CD4-positive, alpha-beta T cell (primary cell): Measurements from ENCODE around the gene MADCAM1. TPM values are rescaled to one million over a fixed set of nuclear protein-coding genes. Genes with fewer than 3 reads are reported as not detected.

Source experiments
- ATAC-seq: fragments of 200-7000 bp; cut with Tn5 transposase; one replicate; pipeline ENCODE4 v1.10.0; 2022; ENCODE audit warnings: mild to moderate bottlenecking; ENCODE audit not compliant: poor library complexity
- CTCF ChIA-PET: fragments of 350-600 bp; sonication (Branson Sonifier 250); formaldehyde crosslinking; loops from one replicate; lab custom pipeline; 2021; ENCODE audit warnings: antibody characterized with exemption, inconsistent platforms; lab: Charles Lee
- POLR2A ChIA-PET: fragments of 350-600 bp; sonication (Branson Sonifier 250); formaldehyde crosslinking; loops from one replicate; lab custom pipeline; 2021; ENCODE audit warnings: antibody characterized with exemption, inconsistent platforms; lab: Charles Lee
- DNase-seq, 14 experiments: peaks; one replicate each; pipeline ENCODE4 v3.0.0-alpha.2; 2013 to 2020; ENCODE audit warnings: mixed read lengths in 2 of 14
- H3K27ac ChIP-seq, 2 donors: one replicate each; pipeline versions ENCODE4 v1.5.1 to v1.7.0; 2013; ENCODE audit warnings: low read length in 2 of 2, low read depth in 1 of 2, mild to moderate bottlenecking in 1 of 2
- H3K27me3 ChIP-seq, 2 experiments: 1 replicate in 1 of 2; 2 replicates in 1 of 2; pipeline versions ENCODE4 v1.6.1 to v1.7.0; 2013; ENCODE audit warnings: low read length in 2 of 2, control low read depth in 1 of 2, mild to moderate bottlenecking in 1 of 2, moderate library complexity in 1 of 2; ENCODE audit not compliant: insufficient read depth in 2 of 2, control insufficient read depth in 1 of 2
- H3K36me3 ChIP-seq: one replicate; pipeline ENCODE4 v1.6.1; 2013; ENCODE audit warnings: low read length, control low read depth; ENCODE audit not compliant: insufficient read depth
- H3K4me1 ChIP-seq: one replicate; pipeline ENCODE4 v1.6.1; 2013; ENCODE audit warnings: low read length, control low read depth; ENCODE audit not compliant: insufficient read depth
- H3K4me3 ChIP-seq: one replicate; pipeline ENCODE4 v1.5.1; 2013; ENCODE audit warnings: mild to moderate bottlenecking, low read length, moderate library complexity
- H3K9me3 ChIP-seq, 2 experiments: 1 replicate in 1 of 2; 2 replicates in 1 of 2; pipeline versions ENCODE4 v1.6.1 to v1.7.0; 2013; ENCODE audit warnings: low read length in 2 of 2, mild to moderate bottlenecking in 2 of 2, control low read depth in 1 of 2, moderate library complexity in 1 of 2; ENCODE audit not compliant: control insufficient read depth in 1 of 2, insufficient read depth in 1 of 2
- H3K27ac Mint-ChIP-seq: one replicate; pipeline ENCODE4 v1.8.0; 2020; ENCODE audit warnings: mixed read lengths
- H3K27me3 Mint-ChIP-seq: one replicate; pipeline ENCODE4 v1.8.0; 2021; ENCODE audit warnings: mixed read lengths
- H3K36me3 Mint-ChIP-seq: one replicate; pipeline ENCODE4 v1.8.0; 2021; ENCODE audit warnings: low read depth, mixed read lengths
- H3K4me1 Mint-ChIP-seq: one replicate; pipeline ENCODE4 v1.8.0; 2021; ENCODE audit warnings: low read depth, mixed read lengths
- H3K4me3 Mint-ChIP-seq: one replicate; pipeline ENCODE4 v1.8.0; 2020; ENCODE audit warnings: mild to moderate bottlenecking, mixed read lengths
- H3K9me3 Mint-ChIP-seq: one replicate; pipeline ENCODE4 v1.8.0; 2020; ENCODE audit warnings: mixed read lengths
- intact Hi-C, 2 experiments: fragments of 100-400 bp; cut with DNase I in 1 of 2; cut with micrococcal nuclease in 1 of 2; formaldehyde crosslinking; loops; one replicate each; pipeline versions ENCODE4 v1.15.1 to v1.9.0; 2023 to 2025; cut with DNase I, micrococcal nuclease
- total RNA-seq, 174 experiments: library from RNA in 2 of 174; stranded (reverse) in 2 of 174; gene quantifications; one replicate each; pipeline ENCODE4 v1.2.3 and lab custom pipeline; 2021 to 2026
- TF ChIP-seq, protein P1 (sequence below): fragments of 200-600 bp; IDR thresholded peaks from one replicate; pipeline ENCODE4 v1.8.0; 2022; ENCODE audit warnings: antibody characterized with exemption, mild to moderate bottlenecking

The MADCAM1 gene
- total RNA-seq, 2 experiments from 2014 or later = 0.20 to 0.91 TPM

DNA sequence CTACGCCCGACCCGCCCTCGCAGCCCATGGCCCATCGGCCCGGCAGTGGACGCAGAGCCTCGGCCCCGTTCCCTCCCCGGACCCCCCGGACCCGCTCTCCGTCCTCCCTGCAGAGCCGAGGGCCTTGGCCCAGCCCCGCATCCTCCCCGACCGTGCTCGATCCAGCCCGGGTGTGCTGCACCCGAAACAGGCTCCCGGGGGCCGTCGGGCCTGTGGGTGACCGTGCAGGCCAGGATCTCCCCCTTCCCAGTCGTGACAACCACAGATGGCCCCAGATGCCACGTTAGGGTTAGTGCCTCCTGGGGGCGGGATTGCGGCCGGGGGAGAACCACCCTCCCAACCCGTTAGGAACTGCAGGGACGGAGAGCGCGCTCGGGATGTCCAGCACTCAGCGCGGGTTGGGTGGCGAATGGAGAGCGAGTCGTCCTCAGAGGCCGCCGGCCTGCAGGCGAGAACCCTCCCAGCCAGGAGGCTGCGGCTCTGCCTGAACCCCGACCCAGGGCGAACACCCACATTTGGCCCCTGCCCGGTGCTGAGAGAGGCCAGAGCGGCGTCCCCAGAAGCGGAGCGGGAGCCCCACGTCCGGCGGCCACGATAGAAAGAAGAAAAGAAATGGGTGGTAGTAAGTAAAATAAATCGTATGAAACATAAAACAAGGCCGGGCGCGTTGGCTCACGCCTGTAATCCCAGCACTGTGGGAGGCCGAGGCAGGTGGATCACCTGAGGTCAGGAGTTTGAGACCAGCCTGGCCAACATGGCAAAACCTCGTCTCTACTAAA, 6.7 kb upstream of the MADCAM1 start:
- H3K36me3 ChIP-seq = no peaks in the 10 kb centered on the region
- ATAC-seq = no peak
- H3K4me3 ChIP-seq = peak overlapping the region; percentile 51
- peak overlapping the region; percentile 30 for H3K27ac Mint-ChIP-seq
- peaks cover 18% of the 10 kb centered on the region for H3K4me1 ChIP-seq
- peak overlapping the region; percentile 76 for H3K4me3 Mint-ChIP-seq
- ChIA-PET CTCF (interaction anchor here (2.7 to 4.1 kb wide), 3 partner anchors 17 to 21 kb away, joined by 18 to 29 read pairs (median 25); no protein-coding TSS in a partner anchor), POLR2A (interaction anchor here (0.9 to 1.5 kb wide), 5 partner anchors 8 to 144 kb away, joined by 3 to 34 read pairs (median 7); partner anchors contain the start of genes POLRMT and TPGS1)
- H3K27me3 ChIP-seq = peaks cover 7 to 11% of the 10 kb centered on the region in 2 experiments
- no peak overlapping the region for H3K27ac ChIP-seq
- TF ChIP-seq, protein P1, sequence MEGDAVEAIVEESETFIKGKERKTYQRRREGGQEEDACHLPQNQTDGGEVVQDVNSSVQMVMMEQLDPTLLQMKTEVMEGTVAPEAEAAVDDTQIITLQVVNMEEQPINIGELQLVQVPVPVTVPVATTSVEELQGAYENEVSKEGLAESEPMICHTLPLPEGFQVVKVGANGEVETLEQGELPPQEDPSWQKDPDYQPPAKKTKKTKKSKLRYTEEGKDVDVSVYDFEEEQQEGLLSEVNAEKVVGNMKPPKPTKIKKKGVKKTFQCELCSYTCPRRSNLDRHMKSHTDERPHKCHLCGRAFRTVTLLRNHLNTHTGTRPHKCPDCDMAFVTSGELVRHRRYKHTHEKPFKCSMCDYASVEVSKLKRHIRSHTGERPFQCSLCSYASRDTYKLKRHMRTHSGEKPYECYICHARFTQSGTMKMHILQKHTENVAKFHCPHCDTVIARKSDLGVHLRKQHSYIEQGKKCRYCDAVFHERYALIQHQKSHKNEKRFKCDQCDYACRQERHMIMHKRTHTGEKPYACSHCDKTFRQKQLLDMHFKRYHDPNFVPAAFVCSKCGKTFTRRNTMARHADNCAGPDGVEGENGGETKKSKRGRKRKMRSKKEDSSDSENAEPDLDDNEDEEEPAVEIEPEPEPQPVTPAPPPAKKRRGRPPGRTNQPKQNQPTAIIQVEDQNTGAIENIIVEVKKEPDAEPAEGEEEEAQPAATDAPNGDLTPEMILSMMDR = no peak
- no peaks in the 10 kb centered on the region for H3K4me1 Mint-ChIP-seq
- peaks cover 16% of the 10 kb centered on the region for H3K27me3 Mint-ChIP-seq
- H3K9me3 ChIP-seq = peaks cover 0 to 17% of the 10 kb centered on the region in 2 experiments
- H3K9me3 Mint-ChIP-seq = no peaks in the 10 kb centered on the region
- DNase-seq = peak in 3 of 14 experiments; percentile 15 to 56 (median 30)
- intact Hi-C loops = loop anchor here (1.0 to 5.0 kb wide), 3 partner anchors 17 to 147 kb away; partner anchors contain the start of genes MIER2 (in 1 of the 2) and TPGS1 (in 1 of the 2)
- H3K36me3 Mint-ChIP-seq = no peaks in the 10 kb centered on the region

DNA sequence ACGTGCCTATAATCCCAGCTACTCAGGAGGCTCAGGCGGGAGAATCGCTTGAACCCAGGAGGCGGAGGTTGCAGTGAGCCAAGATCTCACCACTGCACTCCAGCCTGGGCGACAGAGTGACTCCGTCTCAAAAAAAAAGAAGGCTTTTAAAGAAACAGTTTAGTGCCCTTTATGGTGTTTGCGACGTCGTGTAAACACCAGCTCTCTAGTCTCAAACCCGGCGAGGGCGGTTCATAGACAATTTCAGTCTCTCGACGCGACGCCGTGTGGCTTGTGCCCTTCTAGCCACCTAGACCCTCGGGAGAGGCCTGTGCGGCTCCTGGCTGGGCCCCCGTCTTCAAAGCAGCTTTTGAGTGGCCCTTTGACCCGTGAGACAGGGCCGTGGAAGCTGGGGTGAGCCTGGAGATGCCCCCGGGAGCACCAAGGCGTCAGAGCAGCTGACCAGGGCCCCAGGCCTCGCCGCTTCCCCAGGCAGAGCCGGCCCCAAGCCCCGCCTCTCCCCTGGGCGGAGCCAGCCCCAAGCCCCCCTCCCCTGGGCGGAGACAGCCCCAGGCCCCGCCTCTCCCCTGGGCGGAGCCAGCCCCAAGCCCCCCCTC, 5.0 kb upstream of the MADCAM1 start:
- Histone ChIP-seq H3K9me3 (peaks cover 0 to 11% of the 10 kb centered on the region in 2 experiments), H3K4me3 (no peak overlapping the region), H3K27ac (no peak overlapping the region), H3K4me1 (peaks cover 25% of the 10 kb centered on the region), H3K27me3 (peaks cover 4 to 9% of the 10 kb centered on the region in 2 experiments), H3K36me3 (no peaks in the 10 kb centered on the region)
- ATAC-seq = no peak
- POLR2A ChIA-PET = interaction anchor here (1.5 to 2.0 kb wide), 2 partner anchors 15 to 20 kb away, joined by 3 to 7 read pairs; partner anchors contain the start of gene TPGS1
- Mint-ChIP-seq H3K4me1 (no peaks in the 10 kb centered on the region), H3K4me3 (no peak overlapping the region), H3K27ac (no peak overlapping the region), H3K36me3 (no peaks in the 10 kb centered on the region), H3K9me3 (no peaks in the 10 kb centered on the region), H3K27me3 (peaks cover 7% of the 10 kb centered on the region)
- CTCF ChIA-PET = interaction anchor here (1.1 to 3.7 kb wide), 2 partner anchors 15 to 19 kb away, joined by 8 to 18 read pairs; no protein-coding TSS in a partner anchor
- intact Hi-C loops = no loop called here
- DNase-seq = peak in 4 of 14 experiments; percentile 25 to 72 (median 45)
- TF ChIP-seq, protein P1 = no peak

DNA sequence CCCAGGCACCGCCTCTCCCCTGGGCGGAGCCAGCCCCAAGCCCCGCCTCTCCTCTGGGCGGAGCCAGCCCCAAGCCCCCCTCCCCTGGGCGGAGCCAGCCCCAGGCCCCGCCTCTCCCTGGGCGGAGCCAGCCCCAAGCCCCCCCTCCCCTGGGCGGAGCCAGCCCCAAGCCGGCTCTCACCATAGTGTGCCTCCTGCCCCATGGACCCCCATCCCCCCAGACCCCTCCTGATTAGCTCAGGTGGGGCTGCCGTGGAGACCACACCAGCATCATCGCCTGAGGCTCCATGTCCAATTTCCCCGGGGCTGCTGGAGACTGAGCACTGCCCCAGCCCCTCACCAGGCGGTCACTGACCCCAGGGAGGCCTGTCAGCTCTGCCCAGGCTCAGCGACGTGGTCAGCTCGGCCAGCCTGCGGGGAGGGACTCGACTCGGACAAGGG, 4.2 kb upstream of the MADCAM1 start:
- H3K27me3 Mint-ChIP-seq = peaks cover 5% of the 10 kb centered on the region
- no peaks in the 10 kb centered on the region for H3K36me3 ChIP-seq
- POLR2A ChIA-PET = interaction anchor here (2.0 kb wide), 1 partner anchor 14 kb away, joined by 7 read pairs; the partner anchor contains the start of gene TPGS1
- peaks cover 0 to 13% of the 10 kb centered on the region in 2 experiments for H3K9me3 ChIP-seq
- no peak overlapping the region for H3K27ac ChIP-seq
- H3K27me3 ChIP-seq = peaks cover 6 to 14% of the 10 kb centered on the region in 2 experiments
- H3K27ac Mint-ChIP-seq = no peak overlapping the region
- ATAC-seq (peak; percentile 15), DNase-seq (peak in 8 of 14 experiments; percentile 33 to 75 (median 47))
- H3K9me3 Mint-ChIP-seq = no peaks in the 10 kb centered on the region
- no peak overlapping the region for H3K4me3 Mint-ChIP-seq
- peaks cover 27% of the 10 kb centered on the region for H3K4me1 ChIP-seq
- TF ChIP-seq, protein P1 = no peak
- CTCF ChIA-PET = interaction anchor here (3.7 kb wide), 1 partner anchor 18 kb away, joined by 18 read pairs; no protein-coding TSS in a partner anchor
- H3K4me1 Mint-ChIP-seq = no peaks in the 10 kb centered on the region
- no peak overlapping the region for H3K4me3 ChIP-seq
- no peaks in the 10 kb centered on the region for H3K36me3 Mint-ChIP-seq
- intact Hi-C loops = no loop called here
